Smooth muscle cell (in vitro differentiated cells): ENCODE data around the gene KCNK4. TPM values are rescaled to one million over a fixed set of nuclear protein-coding genes. Genes with fewer than 3 reads are reported as not detected.

ENCODE experiments used
- DNase-seq: peaks from one replicate; lab custom pipeline; 2025; ENCODE audit not compliant: unreplicated experiment; lab: John Stamatoyannopoulos, UW
- H2AFZ ChIP-seq: fragments of 200-600 bp; sonication (generic); 2 replicates; pipeline ENCODE4 v1.6.0; 2016; ENCODE audit warnings: antibody characterized with exemption, low read depth, mild to moderate bottlenecking
- H3F3A ChIP-seq: fragments of 200-600 bp; sonication (generic); 2 replicates; pipeline ENCODE4 v1.6.0; 2017; ENCODE audit warnings: antibody characterized with exemption, low read depth
- H3K27ac ChIP-seq: fragments of 200-600 bp; sonication (generic); 2 replicates; pipeline ENCODE4 v1.5.1; 2016; ENCODE audit warnings: low read depth, mild to moderate bottlenecking
- H3K27me3 ChIP-seq: fragments of 200-600 bp; sonication (generic); 2 replicates; pipeline ENCODE4 v1.6.1; 2016; ENCODE audit warnings: low read depth, mild to moderate bottlenecking
- H3K36me3 ChIP-seq: fragments of 200-600 bp; sonication (generic); 2 replicates; pipeline ENCODE4 v1.5.1; 2016; ENCODE audit warnings: low read depth
- H3K4me1 ChIP-seq: fragments of 200-600 bp; sonication (generic); 2 replicates; pipeline ENCODE4 v1.5.1; 2016; ENCODE audit warnings: low read depth
- H3K4me2 ChIP-seq: fragments of 200-600 bp; sonication (generic); 2 replicates; pipeline ENCODE4 v1.6.0; 2016; ENCODE audit warnings: mild to moderate bottlenecking
- H3K4me3 ChIP-seq: fragments of 200-600 bp; sonication (generic); 2 replicates; pipeline ENCODE4 v1.5.1; 2016; ENCODE audit warnings: mild to moderate bottlenecking
- H3K79me2 ChIP-seq: fragments of 200-600 bp; sonication (generic); 2 replicates; pipeline ENCODE4 v1.6.0; 2016; ENCODE audit warnings: low read depth, mild to moderate bottlenecking
- H3K9ac ChIP-seq: fragments of 200-600 bp; sonication (generic); 2 replicates; pipeline ENCODE4 v1.6.0; 2016; ENCODE audit warnings: low read depth
- H3K9me3 ChIP-seq: fragments of 200-600 bp; sonication (generic); replicated peaks from 2 replicates; pipeline ENCODE4 v1.5.1; 2016; ENCODE audit warnings: low read depth
- H4K20me1 ChIP-seq: fragments of 200-600 bp; sonication (generic); 2 replicates; pipeline ENCODE4 v1.6.0; 2016; ENCODE audit warnings: low read depth
- WGBS: methylation state at CpG from one replicate; pipeline ENCODE4 v1.1.7; 2016; ENCODE audit warnings: low lambda C conversion rate; 5-methylcytosine and 5-hydroxymethylcytosine counted together
- polyA plus RNA-seq: library from polyadenylated mRNA; unstranded; fragments of >200 nt; fragmentation: Nextera tagmentation; extraction: Ambion mirVana; gene quantifications from 2 replicates; pipeline ENCODE4 v1.2.1, GENCODE V29; 2016
- total RNA-seq: library from RNA; depleted of rRNA; stranded (reverse); fragments of >200 nt; gene quantifications from 2 replicates; pipeline ENCODE4 v1.2.3, GENCODE V29; 2014
- TF ChIP-seq, protein P1 (sequence below): fragments of 200-600 bp; sonication (generic); IDR thresholded peaks from 2 replicates; pipeline ENCODE4 v1.5.1; 2017; ENCODE audit warnings: borderline replicate concordance, mild to moderate bottlenecking, antibody characterized with exemption; ENCODE audit not compliant: insufficient read depth, poor library complexity, severe bottlenecking

KCNK4 gene
- total and polyA plus RNA-seq, 2 experiments from 2014 or later, result not detected

DNA sequence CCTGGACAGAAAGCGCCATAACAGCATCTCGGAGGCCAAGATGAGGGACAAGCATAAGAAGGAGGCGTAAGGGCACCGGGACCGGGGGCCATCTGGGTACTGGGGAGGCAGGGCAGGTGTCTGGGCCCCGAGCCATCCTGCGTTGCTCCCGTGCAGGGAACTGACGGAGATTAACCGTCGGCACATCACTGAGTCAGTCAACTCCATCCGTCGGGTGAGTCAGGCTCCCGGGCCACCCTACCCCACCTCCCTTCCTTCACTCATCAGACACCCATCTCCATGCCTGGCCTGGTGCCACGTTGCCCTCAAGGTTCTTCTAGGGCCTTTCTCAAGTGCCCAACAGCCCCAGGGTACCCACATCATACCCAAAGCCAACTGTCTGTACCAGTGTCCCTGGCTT, 24.8 kb upstream of the KCNK4 start:
- Histone ChIP-seq H3K79me2 (no peaks in the 10 kb centered on the region), H3F3A (peaks cover 8% of the 10 kb centered on the region), H3K4me1 (peaks cover 8% of the 10 kb centered on the region), H2AFZ (no peak overlapping the region), H3K27me3 (no peaks in the 10 kb centered on the region), H3K4me3 (no peak overlapping the region), H3K9ac (no peak overlapping the region), H3K9me3 (no peaks in the 10 kb centered on the region), H3K27ac (no peak overlapping the region), H3K36me3 (no peaks in the 10 kb centered on the region), H3K4me2 (no peak overlapping the region), H4K20me1 (no peaks in the 10 kb centered on the region)
- no peak for DNase-seq
- TF ChIP-seq, protein P1, sequence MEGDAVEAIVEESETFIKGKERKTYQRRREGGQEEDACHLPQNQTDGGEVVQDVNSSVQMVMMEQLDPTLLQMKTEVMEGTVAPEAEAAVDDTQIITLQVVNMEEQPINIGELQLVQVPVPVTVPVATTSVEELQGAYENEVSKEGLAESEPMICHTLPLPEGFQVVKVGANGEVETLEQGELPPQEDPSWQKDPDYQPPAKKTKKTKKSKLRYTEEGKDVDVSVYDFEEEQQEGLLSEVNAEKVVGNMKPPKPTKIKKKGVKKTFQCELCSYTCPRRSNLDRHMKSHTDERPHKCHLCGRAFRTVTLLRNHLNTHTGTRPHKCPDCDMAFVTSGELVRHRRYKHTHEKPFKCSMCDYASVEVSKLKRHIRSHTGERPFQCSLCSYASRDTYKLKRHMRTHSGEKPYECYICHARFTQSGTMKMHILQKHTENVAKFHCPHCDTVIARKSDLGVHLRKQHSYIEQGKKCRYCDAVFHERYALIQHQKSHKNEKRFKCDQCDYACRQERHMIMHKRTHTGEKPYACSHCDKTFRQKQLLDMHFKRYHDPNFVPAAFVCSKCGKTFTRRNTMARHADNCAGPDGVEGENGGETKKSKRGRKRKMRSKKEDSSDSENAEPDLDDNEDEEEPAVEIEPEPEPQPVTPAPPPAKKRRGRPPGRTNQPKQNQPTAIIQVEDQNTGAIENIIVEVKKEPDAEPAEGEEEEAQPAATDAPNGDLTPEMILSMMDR, result no peak
- 92% methylated on average over 15 of the region's 15 CpGs for WGBS

DNA sequence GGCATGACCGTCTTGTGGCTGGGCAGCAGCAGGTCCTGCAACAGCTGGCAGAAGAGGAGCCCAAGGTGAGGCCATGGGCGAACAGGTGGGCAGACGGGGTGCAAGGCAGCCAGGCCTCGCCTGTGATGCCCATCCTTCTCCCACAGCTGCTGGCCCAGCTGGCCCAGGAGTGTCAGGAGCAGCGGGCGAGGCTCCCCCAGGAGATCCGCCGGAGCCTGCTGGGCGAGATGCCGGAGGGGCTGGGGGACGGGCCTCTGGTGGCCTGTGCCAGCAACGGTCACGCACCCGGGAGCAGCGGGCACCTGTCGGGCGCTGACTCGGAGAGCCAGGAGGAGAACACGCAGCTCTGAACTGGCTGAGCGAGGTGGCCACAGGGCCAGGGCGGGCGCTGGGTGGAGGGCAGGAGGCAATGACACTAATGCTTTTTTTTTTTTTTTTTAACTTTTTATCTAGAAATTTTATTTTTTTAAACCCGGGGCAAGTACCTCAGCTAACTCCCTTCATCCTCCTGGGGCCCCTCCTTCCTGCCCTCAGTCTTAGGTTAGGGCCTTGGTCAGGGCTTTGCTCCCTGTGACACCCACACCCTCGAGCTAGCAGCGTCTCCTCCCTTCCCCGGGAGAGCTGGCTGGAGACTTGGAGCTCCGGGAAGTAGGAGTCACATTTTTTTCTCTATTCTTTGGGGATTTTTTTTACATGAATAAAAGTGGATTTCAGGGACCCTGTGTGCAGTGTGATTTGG, 23.7 kb upstream of the KCNK4 start:
- 87% methylated on average over 13 of the region's 27 CpGs for WGBS
- Histone ChIP-seq H3K9me3 (no peaks in the 10 kb centered on the region), H2AFZ (no peak overlapping the region), H3K4me2 (no peak overlapping the region), H3K27ac (no peak overlapping the region), H3K79me2 (no peaks in the 10 kb centered on the region), H3K4me1 (peaks cover 8% of the 10 kb centered on the region), H3K4me3 (no peak overlapping the region), H3K36me3 (no peaks in the 10 kb centered on the region), H3K9ac (no peak overlapping the region), H4K20me1 (no peaks in the 10 kb centered on the region), H3F3A (peaks cover 12% of the 10 kb centered on the region), H3K27me3 (no peaks in the 10 kb centered on the region)
- TF ChIP-seq, protein P1, result no peak
- DNase-seq, result no peak

DNA sequence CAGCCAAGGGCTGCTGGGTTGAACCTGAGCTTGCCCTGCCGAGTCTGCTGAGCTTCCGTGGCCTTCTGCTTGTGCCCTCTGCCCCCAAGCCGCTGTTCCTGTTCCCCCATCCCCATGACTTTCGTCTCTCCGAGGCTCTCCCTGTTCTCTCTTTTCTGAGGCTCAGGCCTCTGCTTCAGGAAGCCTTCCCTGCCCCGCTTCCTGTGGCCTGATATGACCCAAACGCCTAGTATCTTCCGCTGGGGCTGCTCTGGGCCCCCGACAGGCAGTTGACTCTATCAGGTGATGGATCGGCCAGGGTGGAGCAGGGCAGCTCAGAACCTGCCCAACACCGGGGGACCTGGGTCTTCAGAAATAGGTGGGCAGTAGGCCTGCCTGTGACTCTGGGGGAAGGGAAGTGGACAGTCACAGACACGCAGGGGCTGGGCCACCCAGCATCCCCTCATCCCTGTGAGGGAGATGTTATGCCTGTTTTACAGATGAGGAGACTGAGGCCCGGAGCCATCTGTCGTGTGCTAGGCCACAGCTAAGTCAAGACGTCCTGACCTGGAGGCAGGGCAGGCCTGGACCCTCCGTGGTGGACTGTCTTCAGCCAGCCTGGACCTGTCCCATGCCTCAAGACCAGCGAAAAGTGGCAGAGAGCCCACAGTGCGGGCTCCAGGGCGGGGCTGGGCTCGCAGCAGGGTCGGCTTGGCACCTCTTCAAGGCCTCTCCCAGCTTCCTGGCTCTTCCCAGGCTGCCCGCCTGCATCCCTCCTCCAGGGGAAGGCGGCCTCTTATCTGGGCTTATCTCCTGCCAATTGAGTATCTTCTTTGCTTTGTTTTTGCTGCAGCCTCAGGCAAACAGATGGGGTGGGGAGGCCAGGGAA, 22.8 kb upstream of the KCNK4 start:
- Histone ChIP-seq H3K79me2 (no peaks in the 10 kb centered on the region), H4K20me1 (no peaks in the 10 kb centered on the region), H3F3A (peaks cover 12% of the 10 kb centered on the region), H3K4me1 (peaks cover 8% of the 10 kb centered on the region), H3K4me2 (peak overlapping the region; percentile 86), H3K9ac (peak overlapping the region; percentile 85), H3K27ac (peak overlapping the region; percentile 91), H3K27me3 (no peaks in the 10 kb centered on the region), H2AFZ (no peak overlapping the region), H3K9me3 (no peaks in the 10 kb centered on the region), H3K4me3 (peak overlapping the region; percentile 62), H3K36me3 (no peaks in the 10 kb centered on the region)
- TF ChIP-seq, protein P1, result no peak
- 75% methylated on average over 21 of the region's 23 CpGs for WGBS
- DNase-seq, result no peak
